Neural cell (in vitro differentiated cells): ENCODE results near the gene MSI2.

ENCODE experiments used
- CTCF ChIP-seq: fragments of 450-650 bp; IDR thresholded peaks from 2 replicates; pipeline ENCODE4 v1.5.1; 2014; ENCODE audit warnings: antibody characterized with exemption, mild to moderate bottlenecking, moderate library complexity; ENCODE audit not compliant: poor library complexity, severe bottlenecking
- EP300 ChIP-seq: fragments of 450-650 bp; conservative IDR thresholded peaks from 2 replicates; pipeline ENCODE4 v1.6.1; 2014; ENCODE audit warnings: antibody characterized with exemption, mild to moderate bottlenecking, moderate library complexity; ENCODE audit not compliant: poor library complexity, severe bottlenecking
- POLR2AphosphoS5 ChIP-seq: IDR thresholded peaks from 2 replicates; pipeline ENCODE4 v1.6.1; 2012
- REST ChIP-seq: IDR thresholded peaks from 2 replicates; pipeline ENCODE4 v1.6.1; 2012; ENCODE audit warnings: borderline replicate concordance

GRCh38 chr17:57438066-57438731 is 181.9 kb downstream of the MSI2 start:
- TF ChIP-seq REST (no peak), CTCF (no peak), EP300 (no peak), POLR2AphosphoS5 (no peak)
